Keratinocyte (primary cell): ENCODE data around the gene CASZ1. TPM values are rescaled to one million over a fixed set of nuclear protein-coding genes. Genes with fewer than 3 reads are reported as not detected.

Source experiments
- DNase-seq: peaks from one replicate; pipeline ENCODE4 v3.0.0-alpha.2; 2011; ENCODE audit warnings: low read depth, missing footprints, low spot score
- FAIRE-seq: peaks from 2 replicates; lab custom pipeline; 2011; peaks lifted over from hg19 to GRCh38; lab: Jason Lieb, UNC
- H2AFZ ChIP-seq: 2 replicates; pipeline ENCODE4 v1.6.0; 2012; ENCODE audit warnings: low read length, control low read depth, inconsistent platforms; ENCODE audit not compliant: control insufficient read depth
- H3K27ac ChIP-seq: 2 replicates; pipeline ENCODE4 v1.5.1; 2011; ENCODE audit warnings: low read length; ENCODE audit not compliant: control insufficient read depth, insufficient read depth
- H3K27me3 ChIP-seq: 3 replicates; pipeline ENCODE4 v1.6.0; 2011; ENCODE audit warnings: low read length; ENCODE audit not compliant: control insufficient read depth, insufficient read depth; ENCODE audit errors: extremely low read depth
- H3K36me3 ChIP-seq, 2 experiments: 2 replicates in 1 of 2; 3 replicates in 1 of 2; pipeline ENCODE4 v1.5.1; 2011; ENCODE audit warnings: low read length in 2 of 2, mild to moderate bottlenecking in 1 of 2; ENCODE audit not compliant: control insufficient read depth in 2 of 2, insufficient read depth in 2 of 2; ENCODE audit errors: extremely low read depth in 1 of 2
- H3K4me1 ChIP-seq: 3 replicates; pipeline ENCODE4 v1.5.1; 2011; ENCODE audit warnings: low read length; ENCODE audit not compliant: control insufficient read depth, insufficient read depth; ENCODE audit errors: extremely low read depth
- H3K4me2 ChIP-seq: 3 replicates; pipeline ENCODE4 v1.6.0; 2011; ENCODE audit warnings: low read depth, low read length; ENCODE audit not compliant: control insufficient read depth, insufficient read depth; ENCODE audit errors: extremely low read depth
- H3K4me3 ChIP-seq, 3 experiments: fragments of 200-600 bp in 1 of 3; sonication (generic) in 1 of 3; 2 replicates in 2 of 3; 3 replicates in 1 of 3; pipeline ENCODE4 v1.5.1; 2011 to 2016; ENCODE audit warnings: low read length in 3 of 3, mild to moderate bottlenecking in 3 of 3, control low read depth in 2 of 3, inconsistent platforms in 1 of 3, low read depth in 1 of 3, mixed read lengths in 1 of 3, mixed run types in 1 of 3, moderate library complexity in 1 of 3; ENCODE audit not compliant: control insufficient read depth in 2 of 3, insufficient read depth in 2 of 3; ENCODE audit errors: extremely low read depth in 1 of 3
- H3K79me2 ChIP-seq: 2 replicates; pipeline ENCODE4 v1.6.0; 2012; ENCODE audit warnings: low read length; ENCODE audit not compliant: control insufficient read depth, insufficient read depth
- H3K9ac ChIP-seq: 3 replicates; pipeline ENCODE4 v1.6.0; 2011; ENCODE audit warnings: low read length; ENCODE audit not compliant: control insufficient read depth, insufficient read depth; ENCODE audit errors: extremely low read depth
- H3K9me1 ChIP-seq: 3 replicates; pipeline ENCODE4 v1.6.0; 2011; ENCODE audit warnings: low read length; ENCODE audit not compliant: control insufficient read depth, insufficient read depth; ENCODE audit errors: extremely low read depth
- H3K9me3 ChIP-seq: 2 replicates; pipeline ENCODE4 v1.5.1; 2012; ENCODE audit warnings: low read depth, low read length; ENCODE audit not compliant: control insufficient read depth
- H4K20me1 ChIP-seq: 3 replicates; pipeline ENCODE4 v1.6.0; 2011; ENCODE audit warnings: low read length; ENCODE audit not compliant: control insufficient read depth, insufficient read depth; ENCODE audit errors: extremely low read depth
- dilution Hi-C: fragments of 300-500 bp; cut with MboI; formaldehyde crosslinking; loops from one replicate; pipeline ENCODE4 v1.7.0; 2020; ENCODE audit warnings: low sequenced_read_pairs; ENCODE audit not compliant: extremely low pct_ligation_motif_present
- polyA plus RNA-seq, 5 experiments: library from polyadenylated mRNA; depleted of rRNA in 3 of 5; stranded (reverse) in 3 of 5; stranded (forward) in 1 of 5; unstranded in 1 of 5; fragments of >200 nt; gene quantifications; 1 replicate in 1 of 5; 2 replicates in 3 of 5; 3 replicates in 1 of 5; pipeline versions ENCODE4 v1.2.1 to v1.2.3, GENCODE V29; 2011 to 2012; ENCODE audit warnings: missing spikeins in 2 of 5, low read depth in 1 of 5, low replicate concordance in 1 of 5
- TF ChIP-seq, protein P1 (sequence below), 3 experiments: IDR thresholded peaks in 1 of 3; conservative IDR thresholded peaks in 1 of 3; optimal IDR thresholded peaks in 1 of 3; 2 replicates in 2 of 3; 3 replicates in 1 of 3; pipeline versions ENCODE3 to v1.5.1; 2011; ENCODE audit warnings: low read length in 3 of 3, mild to moderate bottlenecking in 3 of 3, moderate library complexity in 2 of 3, control low read depth in 1 of 3, inconsistent platforms in 1 of 3; ENCODE audit not compliant: insufficient read depth in 2 of 3; ENCODE audit errors: extremely low read depth in 1 of 3

The CASZ1 gene
- polyA plus RNA-seq, 1 donor (not counting 4 experiments of a cell fraction or from before 2014, with no cell fraction given): 2.8 TPM

GRCh38 chr1:10632691-10633090, 163.8 kb downstream of the CASZ1 start:
- no peaks in the 10 kb centered on the region for H3K27me3 ChIP-seq
- no peak overlapping the region for H2AFZ ChIP-seq
- TF ChIP-seq, protein P1, sequence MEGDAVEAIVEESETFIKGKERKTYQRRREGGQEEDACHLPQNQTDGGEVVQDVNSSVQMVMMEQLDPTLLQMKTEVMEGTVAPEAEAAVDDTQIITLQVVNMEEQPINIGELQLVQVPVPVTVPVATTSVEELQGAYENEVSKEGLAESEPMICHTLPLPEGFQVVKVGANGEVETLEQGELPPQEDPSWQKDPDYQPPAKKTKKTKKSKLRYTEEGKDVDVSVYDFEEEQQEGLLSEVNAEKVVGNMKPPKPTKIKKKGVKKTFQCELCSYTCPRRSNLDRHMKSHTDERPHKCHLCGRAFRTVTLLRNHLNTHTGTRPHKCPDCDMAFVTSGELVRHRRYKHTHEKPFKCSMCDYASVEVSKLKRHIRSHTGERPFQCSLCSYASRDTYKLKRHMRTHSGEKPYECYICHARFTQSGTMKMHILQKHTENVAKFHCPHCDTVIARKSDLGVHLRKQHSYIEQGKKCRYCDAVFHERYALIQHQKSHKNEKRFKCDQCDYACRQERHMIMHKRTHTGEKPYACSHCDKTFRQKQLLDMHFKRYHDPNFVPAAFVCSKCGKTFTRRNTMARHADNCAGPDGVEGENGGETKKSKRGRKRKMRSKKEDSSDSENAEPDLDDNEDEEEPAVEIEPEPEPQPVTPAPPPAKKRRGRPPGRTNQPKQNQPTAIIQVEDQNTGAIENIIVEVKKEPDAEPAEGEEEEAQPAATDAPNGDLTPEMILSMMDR (optimal IDR thresholded peaks at IDR 0.05 in 1 of 3, IDR thresholded peaks at IDR 0.05 in 1 of 3, conservative IDR thresholded peaks at IDR 0.05 in 1 of 3; ENCODE audit: extremely low read depth in 1 of 3, insufficient read depth in 2 of 3, low read length in 3 of 3): no peak
- no peaks in the 10 kb centered on the region for H3K79me2 ChIP-seq
- peaks cover 38% of the 10 kb centered on the region for H3K4me1 ChIP-seq
- H4K20me1 ChIP-seq: no peaks in the 10 kb centered on the region
- no peak overlapping the region for H3K4me2 ChIP-seq
- dilution Hi-C loops: no loop called here
- DNase-seq: no peak
- H3K9me3 ChIP-seq: no peaks in the 10 kb centered on the region
- H3K4me3 ChIP-seq: no peak overlapping the region
- H3K9me1 ChIP-seq: no peaks in the 10 kb centered on the region
- H3K27ac ChIP-seq: no peak overlapping the region
- no peak for FAIRE-seq
- H3K9ac ChIP-seq: no peak overlapping the region
- peaks cover 0 to 2% of the 10 kb centered on the region in 2 experiments for H3K36me3 ChIP-seq

DNA sequence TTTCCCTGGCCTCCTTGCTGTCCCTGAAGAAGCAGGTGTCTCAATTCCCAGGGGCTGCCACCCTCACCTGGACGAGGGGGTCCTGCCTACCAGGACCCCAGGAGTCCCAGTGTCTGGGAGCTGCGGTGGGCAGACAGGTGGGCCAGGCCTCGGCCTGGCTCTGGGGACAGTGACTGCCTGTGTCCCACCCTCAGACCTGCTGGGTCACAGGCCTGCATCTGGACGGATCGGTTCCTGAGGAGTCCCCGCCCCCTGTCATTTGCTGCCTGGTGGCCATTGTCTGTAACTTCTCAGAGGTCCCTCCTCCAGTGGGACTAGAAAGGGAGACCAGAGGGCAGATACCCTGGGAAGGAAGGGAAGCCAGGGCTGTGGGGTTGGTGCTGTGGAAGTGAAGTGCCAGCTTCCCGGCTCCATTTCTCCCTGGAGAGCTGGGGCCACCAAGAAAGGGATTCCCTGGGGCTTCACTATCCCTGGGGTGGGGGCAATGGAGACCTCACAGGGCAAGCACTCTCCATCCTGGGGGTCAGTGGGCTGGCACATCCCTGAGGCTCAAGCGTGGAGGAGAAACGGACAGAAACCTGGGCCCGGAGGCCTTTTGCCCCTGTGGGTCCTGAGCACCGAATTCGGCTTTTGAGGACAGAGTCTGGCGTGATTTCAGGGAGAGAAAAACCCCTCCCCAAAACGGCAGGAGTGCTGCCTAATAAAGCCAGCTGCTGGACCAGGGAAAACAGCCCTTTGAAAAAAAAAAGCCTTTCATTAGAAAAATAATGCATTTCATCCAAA, 164.4 kb downstream of the CASZ1 start:
- Histone ChIP-seq H3K4me2 (no peak overlapping the region), H2AFZ (no peak overlapping the region), H3K9ac (no peak overlapping the region), H3K36me3 (peaks cover 0 to 3% of the 10 kb centered on the region in 2 experiments), H3K9me1 (no peaks in the 10 kb centered on the region), H3K4me3 (no peak overlapping the region), H4K20me1 (no peaks in the 10 kb centered on the region), H3K27ac (no peak overlapping the region), H3K79me2 (no peaks in the 10 kb centered on the region), H3K27me3 (no peaks in the 10 kb centered on the region), H3K9me3 (no peaks in the 10 kb centered on the region), H3K4me1 (peaks cover 31% of the 10 kb centered on the region)
- no peak for DNase-seq
- TF ChIP-seq, protein P1 (optimal IDR thresholded peaks at IDR 0.05 in 1 of 3, IDR thresholded peaks at IDR 0.05 in 1 of 3, conservative IDR thresholded peaks at IDR 0.05 in 1 of 3; ENCODE audit: extremely low read depth in 1 of 3, insufficient read depth in 2 of 3, low read length in 3 of 3): no peak
- FAIRE-seq: no peak
- dilution Hi-C loops: no loop called here
